Hematopoietic multipotent progenitor cell treated with erythropoietin and hydrocortisone succinate and interleukin-3 and kit ligand, for 6 days (in vitro differentiated cells): ENCODE data around the gene FHOD3.

Source experiments
- DNase-seq: peaks from one replicate; pipeline ENCODE4 v3.0.0-alpha.2; 2015

FHOD3 gene

GRCh38 chr18:36676629-36677028, 379.1 kb downstream of the FHOD3 start:
- DNase-seq = no peak

DNA sequence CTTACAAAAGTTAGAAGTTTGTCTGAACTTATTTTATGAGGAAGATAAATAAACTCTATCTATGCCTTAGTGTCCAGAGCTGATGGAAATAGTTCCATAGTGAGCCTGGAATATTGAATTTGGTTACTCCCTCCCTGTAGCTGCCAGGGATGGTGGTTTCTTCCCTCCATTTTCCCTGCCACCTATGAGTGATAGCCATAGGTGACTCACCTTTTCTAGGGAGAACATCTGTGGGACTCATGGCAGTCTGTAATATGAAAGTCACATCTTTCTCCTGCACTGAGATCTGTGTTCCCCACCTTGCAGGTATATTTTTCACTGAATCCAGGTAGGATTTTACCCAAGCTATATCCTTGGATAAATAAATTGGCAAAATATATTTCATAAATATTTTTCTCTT, 382.5 kb downstream of the FHOD3 start:
- no peak for DNase-seq

DNA sequence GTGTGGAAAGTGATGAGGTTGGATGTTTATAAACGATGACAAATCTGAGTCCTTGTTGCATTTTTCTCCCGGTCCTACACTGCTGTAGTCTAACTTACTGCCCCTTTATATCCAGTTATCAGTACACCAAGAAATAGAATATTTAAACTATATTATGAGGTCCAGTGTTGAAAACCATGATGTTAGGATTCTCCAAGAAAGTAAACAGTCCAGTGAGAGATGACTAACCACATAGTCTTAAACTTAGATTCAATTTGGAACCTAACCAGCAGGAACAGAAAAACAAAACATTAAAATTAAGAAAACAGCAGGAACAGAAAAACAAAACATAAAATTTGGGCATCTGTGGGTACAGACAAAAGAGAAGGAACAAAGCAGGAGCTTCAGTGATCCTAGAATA, 388.1 kb downstream of the FHOD3 start:
- no peak for DNase-seq

- DNase-seq = peak; percentile 83
These were observed 390.8 kb downstream of the FHOD3 start for GRCh38 chr18:36688020-36688965.

DNA sequence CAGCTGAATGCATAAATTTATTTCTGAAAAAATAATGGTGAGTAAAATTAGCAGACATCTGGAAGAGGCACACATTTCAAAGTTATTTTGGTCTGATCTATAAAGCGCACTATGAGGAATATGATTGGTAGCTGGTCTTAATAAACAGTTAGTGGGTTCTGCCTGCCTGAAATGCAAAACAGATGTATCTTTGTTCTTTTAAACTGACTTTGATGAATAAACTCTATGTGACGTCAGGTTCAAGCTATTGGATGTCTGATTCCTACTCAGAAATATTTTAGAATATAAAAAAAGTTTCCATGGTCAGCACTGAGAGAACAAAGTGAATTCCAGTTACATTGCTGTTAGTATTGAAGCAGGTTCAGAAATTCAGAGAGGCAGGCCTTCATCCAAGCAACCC, 394.9 kb downstream of the FHOD3 start:
- DNase-seq = no peak

DNA sequence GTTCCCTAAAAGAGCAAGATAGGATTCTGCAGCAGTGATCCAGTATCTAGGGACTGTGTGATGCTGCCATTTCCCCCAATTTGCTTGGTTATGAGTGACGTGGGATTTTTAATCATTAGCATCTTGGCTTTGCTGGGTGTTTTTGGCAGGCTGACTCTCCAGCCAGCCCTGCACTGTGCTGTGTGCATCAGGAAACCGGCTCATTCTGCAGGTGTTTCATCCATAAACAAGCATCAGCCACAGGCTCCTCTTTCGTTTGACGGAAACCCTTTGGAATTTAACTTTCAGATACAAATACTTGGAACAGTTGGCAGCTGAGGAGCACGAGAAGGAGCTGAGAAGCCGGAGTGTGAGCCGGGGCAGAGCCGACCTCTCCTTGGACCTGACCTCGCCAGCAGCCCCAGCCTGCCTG, 395.4 kb downstream of the FHOD3 start:
- no peak for DNase-seq

DNA sequence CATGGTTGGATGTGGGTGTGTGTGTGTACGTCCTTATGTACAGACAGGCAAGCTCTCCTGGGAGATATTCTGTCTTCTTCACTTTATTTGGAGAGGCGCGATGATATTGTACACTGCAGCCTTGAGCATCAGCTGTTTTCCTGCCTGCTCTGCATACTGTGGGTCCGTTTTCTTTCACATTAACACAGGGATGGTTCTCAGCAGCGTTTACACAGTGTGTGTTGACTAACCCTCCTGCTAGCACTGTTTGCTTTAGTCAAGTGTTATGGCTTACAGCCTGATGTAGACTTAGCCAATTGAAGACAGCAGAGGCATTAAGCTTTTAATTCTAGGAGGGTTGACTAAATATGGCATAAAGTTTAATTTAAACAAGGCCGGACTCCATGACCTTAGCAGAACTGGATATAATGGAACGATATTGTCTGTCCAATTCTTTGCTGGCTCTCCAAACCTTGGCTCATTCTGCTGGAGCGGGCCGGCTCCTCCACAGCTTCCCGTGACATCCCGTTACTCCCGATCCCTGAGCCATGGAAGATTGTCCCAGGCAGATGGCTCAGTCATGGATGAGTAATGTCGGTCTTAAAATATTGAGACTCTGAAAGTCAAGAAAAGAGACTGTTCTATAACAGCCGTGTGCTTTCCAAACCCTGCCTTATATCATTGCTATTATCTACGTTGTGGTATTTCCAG, 396.6 kb downstream of the FHOD3 start:
- DNase-seq = no peak

DNA sequence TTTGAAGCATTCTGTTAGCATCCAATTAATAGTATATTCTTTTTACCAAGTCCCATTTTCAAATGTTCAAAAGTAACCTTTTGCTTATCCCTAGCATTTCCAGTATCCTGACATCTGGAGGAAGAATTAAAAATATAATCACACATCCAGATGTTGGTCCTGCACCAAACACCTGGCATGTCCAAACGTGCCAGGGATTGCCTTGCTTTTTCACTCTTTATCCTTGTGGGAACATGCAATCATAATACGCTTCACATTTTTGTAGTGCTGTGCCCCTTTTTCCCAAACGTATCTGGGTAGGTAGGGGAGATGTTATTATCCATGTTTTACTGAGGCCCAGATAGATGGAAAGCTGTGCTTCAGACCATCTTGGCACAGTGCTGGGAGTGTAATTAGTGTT, 398.3 kb downstream of the FHOD3 start:
- DNase-seq = no peak

DNA sequence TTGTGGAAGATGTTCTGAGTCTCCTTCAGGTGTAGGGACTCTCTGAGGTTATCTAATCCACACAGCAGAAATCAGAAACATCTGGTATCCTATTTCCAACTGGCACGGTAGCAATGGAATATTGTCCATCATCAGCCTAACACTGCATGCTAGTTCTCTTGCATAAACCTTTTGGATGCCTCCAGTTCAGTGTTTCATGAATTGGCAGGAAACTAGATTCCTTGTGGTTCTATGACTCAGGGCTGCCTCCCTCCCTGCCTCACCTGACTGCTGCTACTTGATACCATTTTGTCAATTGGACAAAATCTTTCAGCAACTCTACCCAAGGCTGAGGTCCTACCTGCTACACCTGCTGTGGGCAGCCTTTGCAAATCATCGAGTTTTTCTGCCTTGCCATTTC, 400.4 kb downstream of the FHOD3 start:
- DNase-seq = no peak

- DNase-seq = no peak
These were observed 403.4 kb downstream of the FHOD3 start for GRCh38 chr18:36700955-36701354.

DNA sequence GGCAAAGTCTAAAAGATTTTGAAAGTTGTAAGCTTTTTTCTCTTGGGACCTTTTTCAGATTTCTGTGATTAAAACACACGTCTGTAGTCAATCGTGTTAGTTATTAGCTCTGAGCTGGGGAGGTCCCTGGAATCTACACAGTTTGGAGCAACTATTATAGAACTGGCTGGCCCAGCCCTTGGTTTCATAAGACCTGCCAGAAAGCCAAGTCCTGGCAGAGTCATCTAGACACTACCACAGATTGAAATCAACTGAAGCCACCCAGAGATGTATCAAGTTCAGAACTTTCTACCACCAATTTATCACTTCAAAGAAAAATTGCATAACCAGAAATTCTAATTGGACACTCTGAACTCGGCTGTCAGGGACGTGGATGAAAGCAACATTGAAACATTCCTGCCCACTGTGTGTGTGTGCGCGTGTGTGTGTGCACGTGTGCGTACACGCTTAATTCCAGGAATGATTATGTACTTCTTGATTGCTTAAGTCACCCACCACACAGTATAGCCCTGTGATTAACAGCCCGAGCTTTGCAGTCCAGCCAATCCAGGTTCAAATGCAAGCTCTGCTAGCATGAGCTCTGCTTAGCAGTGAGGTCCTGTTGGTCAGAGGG, 405.0 kb downstream of the FHOD3 start:
- DNase-seq = no peak

DNA sequence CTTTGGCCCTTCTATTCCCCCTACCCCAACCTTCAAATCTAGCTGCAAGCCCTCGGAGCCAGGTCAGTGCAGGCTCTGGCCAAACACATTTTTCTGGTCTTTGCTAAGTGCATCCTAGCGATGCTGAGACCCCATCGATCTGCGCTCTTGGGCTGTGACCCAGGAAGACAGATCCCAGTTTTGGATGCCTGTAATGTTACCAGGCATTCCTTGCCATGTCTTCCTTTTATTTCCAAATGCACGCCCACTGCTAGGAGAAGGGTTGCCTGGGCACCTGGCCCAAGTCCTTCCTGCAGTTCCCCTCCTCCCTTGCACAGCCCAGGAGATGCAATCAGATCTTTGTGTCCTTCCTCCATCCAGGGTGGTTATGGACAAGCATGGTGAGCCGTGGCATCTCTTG, 406.6 kb downstream of the FHOD3 start:
- no peak for DNase-seq

DNA sequence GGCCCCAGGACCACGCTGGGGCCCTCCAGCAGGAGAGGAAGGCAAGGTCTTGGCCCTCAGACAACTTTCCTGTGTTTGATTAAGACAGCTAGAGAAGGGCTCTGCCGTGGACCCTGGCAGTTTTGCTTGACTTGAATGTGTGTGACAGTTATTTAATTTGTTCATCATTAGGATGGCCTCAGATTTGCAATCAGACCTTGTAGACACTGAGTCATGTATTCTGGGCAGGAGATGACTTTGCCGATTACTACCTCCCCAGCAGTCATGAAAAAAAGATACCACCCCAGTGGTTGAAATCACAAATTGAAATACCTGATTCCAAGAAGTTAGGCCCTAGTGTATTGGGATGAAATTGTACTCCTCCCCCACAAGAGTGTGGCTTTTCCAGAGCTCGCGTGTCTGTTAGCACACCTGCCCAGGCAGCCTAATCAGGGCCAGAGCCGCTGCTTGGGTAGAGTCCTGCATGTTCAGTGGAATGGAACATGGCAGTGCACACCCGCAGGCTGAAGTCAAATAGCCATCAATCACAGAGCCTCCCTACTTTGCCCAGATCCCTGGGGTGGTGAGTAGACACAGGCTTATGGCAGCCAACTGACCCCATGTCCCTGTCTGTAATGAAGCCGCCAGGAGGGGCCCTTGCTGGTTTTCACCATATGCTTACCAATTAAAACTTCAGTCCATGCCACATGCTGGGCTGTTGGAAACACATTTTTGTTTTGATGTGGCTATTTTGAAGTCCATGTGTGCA, 408.8 kb downstream of the FHOD3 start:
- DNase-seq = no peak

- no peak for DNase-seq
These were observed 410.9 kb downstream of the FHOD3 start for GRCh38 chr18:36708366-36708765.

DNA sequence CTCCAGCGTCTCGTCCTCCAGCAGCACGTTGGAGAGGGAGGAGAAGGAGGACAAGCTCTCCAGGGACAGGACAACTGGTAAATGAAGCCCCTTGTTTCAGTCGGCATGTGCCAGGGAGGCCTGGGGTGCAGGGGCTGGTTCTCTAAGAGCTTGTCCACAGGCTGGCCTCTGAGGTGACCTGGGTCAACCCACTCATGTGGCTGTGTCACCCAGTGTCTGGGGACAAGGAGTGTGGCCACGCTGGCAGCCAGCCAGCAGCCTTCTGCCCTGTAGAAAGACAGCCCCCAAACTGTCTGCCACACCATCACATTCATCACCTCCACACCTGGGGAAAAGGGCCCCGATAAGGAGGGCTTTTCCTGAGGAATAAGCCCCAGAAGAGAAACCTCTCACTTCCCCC, 411.8 kb downstream of the FHOD3 start:
- DNase-seq = no peak

- no peak for DNase-seq
These were observed 413.7 kb downstream of the FHOD3 start for GRCh38 chr18:36711014-36711725.

GRCh38 chr18:36711813-36712444, 414.4 kb downstream of the FHOD3 start:
- no peak for DNase-seq

- DNase-seq = no peak
These were observed 417.0 kb downstream of the FHOD3 start for GRCh38 chr18:36714476-36714875.

DNA sequence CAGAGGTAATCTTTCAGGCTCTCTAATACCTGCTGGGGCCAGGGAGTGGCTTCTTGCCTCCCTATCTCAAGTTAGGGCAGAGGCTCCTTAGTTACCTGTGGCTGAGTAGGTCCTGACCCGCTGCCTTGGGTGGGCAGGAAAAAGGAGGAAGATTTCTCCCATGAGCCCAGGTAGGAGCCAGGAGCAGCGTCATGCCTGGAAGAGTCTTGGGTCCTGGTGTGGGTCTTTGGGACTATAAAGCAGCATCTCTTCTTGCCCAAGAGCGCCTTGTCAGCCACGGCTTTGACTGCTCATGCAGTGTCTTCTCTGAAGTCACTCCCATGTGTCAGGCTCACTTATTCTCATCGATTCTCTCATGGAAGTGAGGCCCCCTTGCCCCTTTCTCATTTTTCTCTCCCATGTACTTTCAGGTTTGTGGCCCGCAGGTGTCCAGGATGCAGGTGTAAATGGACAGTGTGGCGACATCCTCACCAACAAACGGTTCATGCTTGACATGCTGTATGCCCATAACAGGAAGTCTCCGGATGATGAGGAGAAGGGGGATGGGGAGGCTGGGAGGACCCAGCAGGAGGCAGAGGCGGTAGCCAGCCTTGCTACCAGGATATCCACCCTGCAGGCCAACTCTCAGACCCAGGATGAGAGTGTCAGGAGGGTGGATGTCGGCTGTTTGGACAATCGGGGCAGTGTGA, 420.1 kb downstream of the FHOD3 start:
- no peak for DNase-seq

- DNase-seq = peak; percentile 96
These were observed 421.3 kb downstream of the FHOD3 start for GRCh38 chr18:36718705-36719328.

DNA sequence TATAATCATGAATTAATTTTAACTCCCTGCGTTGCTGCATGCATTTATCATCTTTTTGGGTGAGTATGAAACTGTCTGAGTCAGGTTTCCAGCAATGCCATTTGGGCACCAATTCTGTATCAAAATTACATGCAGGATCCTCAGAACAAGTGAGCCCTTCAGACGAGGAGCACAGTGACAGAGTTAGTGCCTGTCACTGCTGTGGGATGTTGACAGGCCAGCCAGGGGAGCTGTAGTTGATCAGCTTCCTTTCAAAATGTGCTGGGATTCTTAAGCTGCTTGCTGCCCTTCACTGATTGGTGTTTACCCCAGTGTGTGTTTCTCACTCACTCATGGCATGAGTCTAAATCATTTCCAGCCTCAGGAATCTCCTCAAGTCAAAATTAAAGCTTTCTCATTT, 422.1 kb downstream of the FHOD3 start:
- peak; percentile 25 for DNase-seq
